Activated CD4-positive, alpha-beta T cell treated with anti-CD3 and anti-CD28 coated beads, Interleukin-2, amount 10 ng/mL, durations not matched to agents 24 days and 14 days (primary cell): ENCODE measurements around the gene BBLN. TPM values are rescaled to one million over a fixed set of nuclear protein-coding genes. Genes with fewer than 3 reads are reported as not detected.
"Not testable (repeated sequence)": the region's sequence is repeated elsewhere in the genome, so short reads cannot be mapped to it uniquely, and the experiment has no call there.

Experiments used
- DNase-seq: peaks from one replicate; pipeline ENCODE4 v3.0.0; 2022
- H3K27ac Mint-ChIP-seq: one replicate; pipeline ENCODE4 v1.8.0; 2022; ENCODE audit warnings: mild to moderate bottlenecking, mixed read lengths
- H3K27me3 Mint-ChIP-seq: one replicate; pipeline ENCODE4 v1.8.0; 2022; ENCODE audit warnings: mixed read lengths
- H3K36me3 Mint-ChIP-seq: one replicate; pipeline ENCODE4 v1.8.0; 2022; ENCODE audit warnings: low read depth, mild to moderate bottlenecking, mixed read lengths
- H3K4me1 Mint-ChIP-seq: one replicate; pipeline ENCODE4 v1.8.0; 2021; ENCODE audit warnings: mixed read lengths
- H3K4me3 Mint-ChIP-seq: one replicate; pipeline ENCODE4 v1.8.0; 2022; ENCODE audit warnings: mild to moderate bottlenecking, moderate library complexity, mixed read lengths
- H3K9me3 Mint-ChIP-seq: one replicate; pipeline ENCODE4 v1.8.0; 2021; ENCODE audit warnings: mixed read lengths
- intact Hi-C: fragments of 100-400 bp; cut with micrococcal nuclease; formaldehyde crosslinking; loops from one replicate; pipeline ENCODE4 v1.15.1; 2023
- total RNA-seq: library from RNA; stranded (reverse); gene quantifications from 2 replicates; pipeline ENCODE4 v1.2.3, GENCODE V29; 2022

The BBLN gene
- total RNA-seq, 1 donor from 2014 or later: 91.4 TPM

DNA sequence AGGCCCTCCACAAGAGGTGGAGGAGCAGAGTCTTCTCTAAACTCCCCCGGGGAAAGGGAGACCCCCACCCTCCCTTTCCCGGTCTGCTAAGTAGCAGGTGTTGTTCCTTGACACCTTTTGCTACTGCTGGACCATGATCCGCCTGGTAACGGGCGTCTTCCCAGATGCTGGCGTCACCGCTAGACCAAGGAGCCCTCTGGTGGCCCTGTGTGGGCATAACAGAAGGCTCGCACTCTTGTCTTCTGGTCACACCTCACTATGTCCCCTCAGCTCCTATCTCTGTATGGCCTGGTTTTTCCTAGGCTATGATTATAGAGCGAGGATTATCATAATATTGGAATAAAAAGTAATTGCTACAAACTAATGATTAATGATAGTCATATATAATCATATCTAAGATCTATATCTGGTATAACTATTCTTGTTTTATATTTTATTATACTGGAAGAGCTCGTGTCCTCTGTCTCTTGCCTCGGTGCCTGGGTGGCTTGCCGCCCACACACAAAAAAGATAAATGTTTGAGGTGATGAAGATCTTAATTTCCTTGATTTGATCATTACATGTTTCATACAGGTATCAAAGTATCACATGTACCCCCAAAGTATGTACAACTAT, 30.0 kb upstream of the BBLN start:
- Mint-ChIP-seq H3K4me3 (peak overlapping the region; percentile 58), H3K27me3 (peaks cover 26% of the 10 kb centered on the region), H3K4me1 (peaks cover 30% of the 10 kb centered on the region)
- not testable (repeated sequence) for H3K9me3 Mint-ChIP-seq, H3K27ac Mint-ChIP-seq, H3K36me3 Mint-ChIP-seq
- intact Hi-C loops: loop anchor here (5.0 kb wide), 1 partner anchor 62 kb away; the partner anchor contains the start of gene CIZ1
- peak; percentile 88 for DNase-seq

DNA sequence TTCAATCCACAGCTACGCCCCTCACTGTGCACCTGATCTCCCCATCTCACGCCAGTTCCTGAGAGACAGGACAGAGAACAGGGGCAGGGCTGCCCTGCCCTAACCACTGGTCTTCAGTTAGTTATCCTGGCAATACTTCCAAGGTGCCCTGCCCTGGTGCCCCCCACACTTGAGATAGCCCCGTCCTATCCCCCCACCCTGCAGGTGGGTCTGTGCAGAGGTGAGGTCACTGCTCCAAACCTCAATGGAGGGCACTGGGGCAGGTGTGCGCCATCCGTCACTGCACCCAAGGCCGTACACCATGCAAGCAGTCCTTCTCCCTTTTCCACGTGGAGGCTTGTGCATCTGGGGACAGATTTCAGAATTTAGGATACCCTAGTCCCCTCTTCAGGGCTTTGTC, 29.4 kb upstream of the BBLN start:
- intact Hi-C loops, H3K27ac Mint-ChIP-seq, H3K4me3 Mint-ChIP-seq, H3K9me3 Mint-ChIP-seq, H3K36me3 Mint-ChIP-seq, DNase-seq: not testable (repeated sequence)
- H3K4me1 Mint-ChIP-seq: peaks cover 29% of the 10 kb centered on the region
- H3K27me3 Mint-ChIP-seq: peaks cover 31% of the 10 kb centered on the region

GRCh38 chr9:128131346-128131745, 28.7 kb upstream of the BBLN start:
- H3K27ac Mint-ChIP-seq, DNase-seq, H3K9me3 Mint-ChIP-seq, H3K4me3 Mint-ChIP-seq, H3K36me3 Mint-ChIP-seq, intact Hi-C loops: not testable (repeated sequence)
- peaks cover 25% of the 10 kb centered on the region for H3K4me1 Mint-ChIP-seq
- H3K27me3 Mint-ChIP-seq: peaks cover 35% of the 10 kb centered on the region

DNA sequence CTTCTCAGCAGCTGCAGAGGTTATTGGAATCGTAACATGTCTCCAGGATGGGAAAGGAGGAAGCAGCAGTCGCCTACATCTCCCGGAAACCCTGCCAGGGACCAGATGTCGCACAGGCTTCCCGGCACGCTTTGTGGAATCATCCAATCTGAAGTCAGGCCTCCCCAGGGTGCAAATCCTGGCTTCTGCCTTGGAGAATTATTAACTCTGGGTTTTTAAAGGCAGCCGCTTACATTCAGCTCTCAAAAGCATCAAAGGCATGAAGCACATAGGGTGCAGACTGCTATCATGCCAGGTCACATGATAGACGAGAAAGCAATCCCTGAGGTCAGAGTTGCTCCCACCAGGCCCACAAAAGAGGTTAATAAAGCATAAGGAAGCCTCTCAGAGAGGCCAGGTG, 27.9 kb upstream of the BBLN start:
- H3K9me3 Mint-ChIP-seq, DNase-seq, H3K36me3 Mint-ChIP-seq, H3K27ac Mint-ChIP-seq, intact Hi-C loops, H3K4me3 Mint-ChIP-seq: not testable (repeated sequence)
- H3K4me1 Mint-ChIP-seq: peaks cover 24% of the 10 kb centered on the region
- H3K27me3 Mint-ChIP-seq: peaks cover 36% of the 10 kb centered on the region

DNA sequence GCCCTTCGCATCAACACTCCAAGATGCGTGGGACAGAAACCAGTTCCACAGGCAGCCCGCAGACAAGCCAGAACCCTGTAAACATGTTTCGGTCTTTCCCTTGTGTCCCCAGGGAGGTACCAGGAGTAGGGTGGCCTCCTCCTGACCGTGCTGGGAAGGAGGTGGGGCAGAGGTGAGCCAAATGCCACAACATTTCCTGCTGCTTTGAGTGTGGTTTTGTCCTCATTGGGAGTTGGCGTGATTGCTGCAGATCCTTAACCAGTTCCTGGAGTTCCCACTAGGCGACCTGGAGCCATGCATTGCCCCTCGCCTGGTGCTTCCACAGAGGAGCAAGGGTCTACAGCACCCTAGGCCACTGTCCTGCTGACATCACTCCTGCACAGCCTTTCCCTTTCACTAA, 24.5 kb upstream of the BBLN start:
- H3K4me3 Mint-ChIP-seq, intact Hi-C loops, DNase-seq, H3K27ac Mint-ChIP-seq, H3K9me3 Mint-ChIP-seq, H3K36me3 Mint-ChIP-seq: not testable (repeated sequence)
- Mint-ChIP-seq H3K4me1 (peaks cover 13% of the 10 kb centered on the region), H3K27me3 (peaks cover 38% of the 10 kb centered on the region)

GRCh38 chr9:128136816-128137793, 23.0 kb upstream of the BBLN start:
- intact Hi-C loops: no loop called here
- Mint-ChIP-seq H3K27me3 (peaks cover 36% of the 10 kb centered on the region), H3K27ac (peak overlapping the region; percentile 58), H3K4me3 (no peak overlapping the region), H3K36me3 (no peaks in the 10 kb centered on the region), H3K4me1 (peaks cover 18% of the 10 kb centered on the region), H3K9me3 (no peaks in the 10 kb centered on the region)
- no peak for DNase-seq

DNA sequence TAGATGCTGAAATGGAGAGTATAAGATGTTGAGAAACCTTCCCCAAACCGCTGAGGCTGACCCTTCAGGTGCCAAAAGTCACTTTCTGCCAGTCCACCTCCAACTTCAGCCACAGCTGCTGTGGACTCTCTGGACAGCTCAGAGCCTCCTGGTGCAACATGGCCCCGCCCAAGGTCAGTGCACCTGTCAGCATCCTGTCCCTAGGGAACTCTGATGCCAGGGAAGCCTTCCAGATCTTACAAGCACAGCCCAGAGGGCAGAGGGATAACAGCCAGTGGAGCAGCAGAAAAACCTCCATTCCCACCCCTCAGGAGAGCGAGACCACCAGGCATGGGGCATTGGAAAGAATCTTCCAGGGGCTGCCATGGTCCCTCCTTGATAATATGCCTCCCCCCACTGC, 22.1 kb upstream of the BBLN start:
- intact Hi-C loops: no loop called here
- no peak for DNase-seq
- H3K27ac Mint-ChIP-seq: peak overlapping the region; percentile 58

GRCh38 chr9:128139621-128140020, 20.4 kb upstream of the BBLN start:
- no peak for DNase-seq
- no peak overlapping the region for H3K27ac Mint-ChIP-seq
- no peaks in the 10 kb centered on the region for H3K9me3 Mint-ChIP-seq
- peaks cover 22% of the 10 kb centered on the region for H3K4me1 Mint-ChIP-seq
- H3K4me3 Mint-ChIP-seq: no peak overlapping the region
- H3K36me3 Mint-ChIP-seq: no peaks in the 10 kb centered on the region
- intact Hi-C loops: no loop called here
- peaks cover 15% of the 10 kb centered on the region for H3K27me3 Mint-ChIP-seq

More for the DNA sequence above, 22.1 kb upstream of the BBLN start:
- H3K27me3 Mint-ChIP-seq: peaks cover 30% of the 10 kb centered on the region
- no peaks in the 10 kb centered on the region for H3K9me3 Mint-ChIP-seq
- H3K36me3 Mint-ChIP-seq: no peaks in the 10 kb centered on the region
- H3K4me1 Mint-ChIP-seq: peaks cover 22% of the 10 kb centered on the region
- no peak overlapping the region for H3K4me3 Mint-ChIP-seq

DNA sequence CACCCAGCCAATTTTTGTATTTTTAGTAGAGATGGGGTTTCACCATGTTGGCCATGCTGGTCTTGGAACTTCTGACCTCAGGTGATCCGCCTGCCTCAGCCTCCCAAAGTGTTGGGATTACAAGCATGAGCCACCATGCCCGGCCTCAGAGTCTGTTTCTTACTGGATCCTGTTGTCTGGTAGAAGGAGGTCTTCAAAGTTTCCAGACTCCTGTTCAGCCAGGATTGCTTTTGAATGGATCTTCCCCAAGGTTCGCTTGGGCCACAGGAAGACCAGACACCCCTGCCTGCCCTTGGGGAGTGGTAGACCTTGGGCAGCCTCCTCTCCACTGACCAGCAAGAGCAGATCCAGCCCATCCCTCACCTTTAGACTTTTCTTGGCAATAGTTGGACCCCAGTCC, 18.5 kb upstream of the BBLN start:
- intact Hi-C loops: no loop called here
- no peaks in the 10 kb centered on the region for H3K36me3 Mint-ChIP-seq
- H3K27ac Mint-ChIP-seq: no peak overlapping the region
- peaks cover 3% of the 10 kb centered on the region for H3K27me3 Mint-ChIP-seq
- H3K9me3 Mint-ChIP-seq: no peaks in the 10 kb centered on the region
- no peak overlapping the region for H3K4me3 Mint-ChIP-seq
- peaks cover 14% of the 10 kb centered on the region for H3K4me1 Mint-ChIP-seq
- no peak for DNase-seq

DNA sequence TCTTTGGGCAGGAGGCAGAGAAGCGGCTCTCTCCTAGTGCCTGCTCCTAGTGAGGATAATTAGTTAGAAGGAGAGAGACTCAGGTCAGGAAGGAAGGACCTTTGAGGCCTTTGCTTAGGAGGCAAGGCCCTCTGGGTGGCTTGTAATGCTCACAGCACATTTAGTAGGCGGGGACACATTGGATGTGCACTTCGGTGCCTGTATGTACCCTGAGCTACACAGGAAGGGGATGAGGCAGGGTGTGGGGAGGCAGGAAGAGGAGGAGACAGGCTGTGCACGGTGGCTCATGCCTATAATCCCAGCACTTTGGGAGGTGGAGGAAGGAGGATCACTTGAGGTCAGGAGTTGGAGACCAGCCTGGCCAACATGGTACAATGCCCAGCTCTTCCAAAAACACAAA, 18.0 kb upstream of the BBLN start:
- Mint-ChIP-seq H3K9me3 (no peaks in the 10 kb centered on the region), H3K4me1 (peaks cover 14% of the 10 kb centered on the region), H3K4me3 (peak overlapping the region; percentile 55), H3K27me3 (peaks cover 3% of the 10 kb centered on the region), H3K27ac (peak overlapping the region; percentile 79), H3K36me3 (no peaks in the 10 kb centered on the region)
- intact Hi-C loops: no loop called here
- DNase-seq: peak; percentile 82

DNA sequence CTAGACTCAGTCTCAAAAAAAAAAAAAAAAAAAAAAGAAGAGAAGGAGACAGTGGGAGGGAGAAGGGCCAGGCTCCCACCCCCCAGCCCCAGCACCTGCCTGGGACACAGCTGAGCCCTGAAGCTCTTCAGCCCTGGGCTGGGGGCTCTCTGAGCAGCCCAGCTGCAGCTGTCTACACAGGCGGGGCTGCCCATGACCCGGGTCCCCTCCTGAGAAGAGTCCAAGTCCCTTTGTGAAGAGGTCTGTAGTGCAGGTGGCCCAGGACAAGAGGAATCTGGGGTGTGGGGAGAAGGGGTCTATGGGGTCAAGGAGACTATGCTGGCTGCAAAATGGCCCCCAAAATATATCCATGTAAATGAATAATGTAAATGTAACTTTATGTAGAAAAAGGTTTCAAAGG, 17.5 kb upstream of the BBLN start:
- H3K27me3 Mint-ChIP-seq: no peaks in the 10 kb centered on the region
- intact Hi-C loops: no loop called here
- no peak overlapping the region for H3K4me3 Mint-ChIP-seq
- no peaks in the 10 kb centered on the region for H3K36me3 Mint-ChIP-seq
- H3K27ac Mint-ChIP-seq: no peak overlapping the region
- H3K9me3 Mint-ChIP-seq: no peaks in the 10 kb centered on the region
- peaks cover 14% of the 10 kb centered on the region for H3K4me1 Mint-ChIP-seq
- no peak for DNase-seq

- Mint-ChIP-seq H3K4me1 (peaks cover 14% of the 10 kb centered on the region), H3K9me3 (no peaks in the 10 kb centered on the region), H3K27ac (no peak overlapping the region), H3K36me3 (no peaks in the 10 kb centered on the region), H3K4me3 (no peak overlapping the region), H3K27me3 (no peaks in the 10 kb centered on the region)
- DNase-seq: no peak
- intact Hi-C loops: no loop called here
These were observed 16.4 kb upstream of the BBLN start for GRCh38 chr9:128143525-128144238.

DNA sequence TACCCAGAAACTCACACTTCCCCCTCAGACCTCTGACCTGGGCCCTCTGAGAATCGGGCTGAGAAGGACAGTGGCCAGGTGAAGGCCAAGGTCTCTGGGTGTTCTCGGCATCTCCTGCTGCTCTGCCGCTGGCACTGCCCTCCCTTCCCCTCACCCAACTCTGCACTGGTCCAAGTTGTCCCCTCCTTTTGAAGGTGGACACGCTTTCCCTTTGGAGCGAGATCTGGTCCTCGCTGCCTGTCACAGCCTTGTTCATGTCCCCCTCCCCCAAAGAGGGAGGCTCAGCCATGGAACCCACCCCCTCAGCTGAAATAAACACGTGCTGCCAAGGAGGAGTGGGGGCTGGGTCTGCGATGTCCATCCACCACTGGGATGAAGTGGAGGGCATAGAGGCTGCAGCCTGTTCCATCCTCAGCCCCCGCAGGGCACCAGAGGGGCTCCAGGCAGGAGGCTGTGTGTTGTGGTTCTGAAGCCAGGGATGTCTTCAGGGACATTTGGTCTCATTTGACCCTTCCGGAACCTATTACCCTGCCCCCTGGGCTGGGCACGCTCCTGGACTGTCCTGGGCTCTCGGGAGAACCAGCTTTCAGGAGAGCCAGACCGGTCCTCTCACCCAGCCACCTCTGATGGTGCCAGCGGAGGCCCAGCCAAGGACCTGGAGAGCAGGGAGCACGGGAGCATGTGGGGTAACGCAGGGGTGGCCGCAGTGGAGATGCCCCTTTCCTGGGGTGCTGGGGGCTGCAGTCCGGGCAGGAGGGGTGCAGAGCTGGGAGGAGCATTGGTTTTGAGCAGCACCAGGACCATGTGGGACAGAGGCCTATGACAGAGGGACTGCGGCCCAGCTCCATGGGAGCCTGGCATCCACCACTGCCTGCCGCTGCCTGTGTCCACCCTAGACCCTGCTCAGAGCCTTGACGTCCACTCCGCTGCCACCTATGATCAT, 15.6 kb upstream of the BBLN start:
- no peaks in the 10 kb centered on the region for H3K36me3 Mint-ChIP-seq

More for the DNA sequence above, 15.6 kb upstream of the BBLN start:
- H3K27ac Mint-ChIP-seq: no peak overlapping the region
- H3K4me1 Mint-ChIP-seq: peaks cover 14% of the 10 kb centered on the region
- H3K27me3 Mint-ChIP-seq: no peaks in the 10 kb centered on the region
- H3K9me3 Mint-ChIP-seq: no peaks in the 10 kb centered on the region
- intact Hi-C loops: no loop called here
- no peak for DNase-seq
- H3K4me3 Mint-ChIP-seq: no peak overlapping the region
